Measurements from ENCODE around the gene MARK4.

The MARK4 gene

GRCh38 chr19:45271098-45271734 lies 20.1 kb downstream of the MARK4 start:
- no peak for DNase-seq (ENCODE audit: low read depth in 2 of 2)

GRCh38 chr19:45271735-45272108 lies 20.7 kb downstream of the MARK4 start:
- DNase-seq (ENCODE audit: low read depth in 2 of 2) = no peak

GRCh38 chr19:45273521-45273855 lies 22.4 kb downstream of the MARK4 start:
- DNase-seq (ENCODE audit: low read depth in 2 of 2) = no peak

- DNase-seq (ENCODE audit: low read depth in 2 of 2) = no peak
Observed at GRCh38 chr19:45275370-45275971, 24.4 kb downstream of the MARK4 start.

GRCh38 chr19:45276284-45276687 lies 25.2 kb downstream of the MARK4 start:
- no peak for DNase-seq (ENCODE audit: low read depth in 2 of 2)

GRCh38 chr19:45278087-45278486 lies 27.0 kb downstream of the MARK4 start:
- no peak for DNase-seq (ENCODE audit: low read depth in 2 of 2)

- no peak for DNase-seq (ENCODE audit: low read depth in 2 of 2)
Observed at GRCh38 chr19:45279587-45280192, 28.6 kb downstream of the MARK4 start.

GRCh38 chr19:45280471-45280961 lies 29.4 kb downstream of the MARK4 start:
- no peak for DNase-seq (ENCODE audit: low read depth in 2 of 2)

- DNase-seq (ENCODE audit: low read depth in 2 of 2) = no peak
Observed at GRCh38 chr19:45283443-45284033, 32.5 kb downstream of the MARK4 start.

GRCh38 chr19:45290381-45290931 lies 39.4 kb downstream of the MARK4 start:
- no peak for DNase-seq (ENCODE audit: low read depth in 2 of 2)

GRCh38 chr19:45291834-45292233 lies 40.8 kb downstream of the MARK4 start:
- no peak for DNase-seq (ENCODE audit: low read depth in 2 of 2)

- DNase-seq (ENCODE audit: low read depth in 2 of 2) = peak in 1 of 2 donors; percentile 7
Observed at GRCh38 chr19:45293682-45294081, 42.6 kb downstream of the MARK4 start.

- DNase-seq (ENCODE audit: low read depth in 2 of 2) = no peak
Observed at GRCh38 chr19:45294291-45295029, 43.4 kb downstream of the MARK4 start.

- no peak for DNase-seq (ENCODE audit: low read depth in 2 of 2)
Observed at GRCh38 chr19:45295873-45296272, 44.8 kb downstream of the MARK4 start.

- DNase-seq (ENCODE audit: low read depth in 2 of 2) = no peak
Observed at GRCh38 chr19:45296355-45296754, 45.3 kb downstream of the MARK4 start.

GRCh38 chr19:45297674-45298073 lies 46.6 kb downstream of the MARK4 start:
- DNase-seq (ENCODE audit: low read depth in 2 of 2) = no peak

- DNase-seq (ENCODE audit: low read depth in 2 of 2) = no peak
Observed at GRCh38 chr19:45298264-45298663, 47.2 kb downstream of the MARK4 start.

GRCh38 chr19:45299719-45300118 lies 48.6 kb downstream of the MARK4 start:
- no peak for DNase-seq (ENCODE audit: low read depth in 2 of 2)

GRCh38 chr19:45302416-45302815 lies 51.3 kb downstream of the MARK4 start:
- DNase-seq (ENCODE audit: low read depth in 2 of 2) = no peak

GRCh38 chr19:45303269-45304060 lies 52.4 kb downstream of the MARK4 start:
- DNase-seq (ENCODE audit: low read depth in 2 of 2) = no peak
